MM.1S (cell line): ENCODE measurements around the gene CISTR.
A peak's percentile ranks its signal among the peaks of the same experiment; 100 is the strongest.

Experiments
- DNase-seq: peaks from one replicate; pipeline ENCODE4 v3.0.0-alpha.2; 2015
- H2AFZ ChIP-seq: fragments of 300-600 bp; sonication (generic); 2 replicates; pipeline ENCODE4 v1.6.0; 2016; ENCODE audit warnings: antibody characterized with exemption, low read length
- H3F3A ChIP-seq: fragments of 300-600 bp; sonication (generic); 2 replicates; pipeline ENCODE4 v1.6.1; 2016; ENCODE audit warnings: mild to moderate bottlenecking, antibody characterized with exemption, low read length, moderate library complexity, mixed read lengths; ENCODE audit not compliant: insufficient read depth
- H3K27ac ChIP-seq: fragments of 300-600 bp; sonication (generic); 2 replicates; pipeline ENCODE4 v1.5.1; 2016; ENCODE audit warnings: mild to moderate bottlenecking, low read length
- H3K27me3 ChIP-seq: fragments of 300-600 bp; sonication (generic); replicated peaks from 2 replicates; pipeline ENCODE4 v1.6.0; 2016; ENCODE audit warnings: low read length; ENCODE audit not compliant: insufficient read depth
- H3K36me3 ChIP-seq: fragments of 300-600 bp; sonication (generic); replicated peaks from 2 replicates; pipeline ENCODE4 v1.6.1; 2016; ENCODE audit warnings: mild to moderate bottlenecking, low read length, mixed read lengths; ENCODE audit not compliant: insufficient read depth
- H3K4me1 ChIP-seq: fragments of 300-600 bp; sonication (generic); 2 replicates; pipeline ENCODE4 v1.6.1; 2016; ENCODE audit warnings: low read length, mixed read lengths
- H3K4me2 ChIP-seq: fragments of 300-600 bp; sonication (generic); 2 replicates; pipeline ENCODE4 v1.6.0; 2016; ENCODE audit warnings: low read depth, low read length
- H3K4me3 ChIP-seq: fragments of 300-600 bp; sonication (generic); 2 replicates; pipeline ENCODE4 v1.5.1; 2016; ENCODE audit warnings: low read length, mixed read lengths
- H3K79me2 ChIP-seq: fragments of 300-600 bp; sonication (generic); 2 replicates; pipeline ENCODE4 v1.6.1; 2016; ENCODE audit warnings: mixed run types, low read length, mixed read lengths
- H3K9ac ChIP-seq: fragments of 300-600 bp; sonication (generic); 2 replicates; pipeline ENCODE4 v1.6.1; 2016; ENCODE audit warnings: low read length, mixed read lengths
- H3K9me2 ChIP-seq: fragments of 300-600 bp; sonication (generic); replicated peaks from 2 replicates; pipeline ENCODE4 v1.6.1; 2016; ENCODE audit warnings: mild to moderate bottlenecking, low read length, mixed read lengths; ENCODE audit not compliant: insufficient read depth
- H3K9me3 ChIP-seq: fragments of 300-600 bp; sonication (generic); replicated peaks from 2 replicates; pipeline ENCODE4 v1.6.1; 2016; ENCODE audit warnings: mild to moderate bottlenecking, low read length, mixed read lengths; ENCODE audit not compliant: insufficient read depth
- H4K20me1 ChIP-seq: fragments of 300-600 bp; sonication (generic); 2 replicates; pipeline ENCODE4 v1.6.1; 2016; ENCODE audit warnings: mild to moderate bottlenecking, low read length, moderate library complexity, mixed read lengths; ENCODE audit not compliant: insufficient read depth
- CTCF ChIP-seq: fragments of 300-600 bp; sonication (generic); IDR thresholded peaks from 2 replicates; pipeline ENCODE4 v1.5.1; 2016; ENCODE audit warnings: antibody characterized with exemption, low read length, mixed read lengths
- EZH2 ChIP-seq: fragments of 300-600 bp; sonication (generic); optimal IDR thresholded peaks from 2 replicates; pipeline ENCODE3; 2017; ENCODE audit warnings: low read depth, mild to moderate bottlenecking, antibody characterized with exemption, low read length, mixed read lengths
- EZH2phosphoT487 ChIP-seq: fragments of 300-600 bp; sonication (generic); IDR thresholded peaks from 2 replicates; pipeline ENCODE4 v1.6.1; 2018; ENCODE audit warnings: antibody characterized with exemption, low read length

CISTR gene

GRCh38 chr12:53698948-53699677, 52.7 kb downstream of the CISTR start:
- H3K27me3 ChIP-seq: peaks cover 93% of the 10 kb centered on the region
- no peaks in the 10 kb centered on the region for H3K36me3 ChIP-seq
- H3K27ac ChIP-seq: no peak overlapping the region

GRCh38 chr12:53696655-53697331, 55.0 kb downstream of the CISTR start:
- DNase-seq: no peak
- no peaks in the 10 kb centered on the region for H3K79me2 ChIP-seq
- TF ChIP-seq EZH2 (no peak), CTCF (no peak), EZH2phosphoT487 (no peak)
- no peaks in the 10 kb centered on the region for H3K36me3 ChIP-seq
- no peak overlapping the region for H3K27ac ChIP-seq
- H3K9me2 ChIP-seq: no peaks in the 10 kb centered on the region
- no peak overlapping the region for H3K9ac ChIP-seq
- H3F3A ChIP-seq: no peaks in the 10 kb centered on the region
- H3K4me2 ChIP-seq: peak overlapping the region; percentile 15; the same call in 1 of the 2 replicates
- H3K27me3 ChIP-seq: peaks cover 80% of the 10 kb centered on the region
- H4K20me1 ChIP-seq: no peaks in the 10 kb centered on the region
- 0 out of 2 replicates have a peak overlapping the region, but pooled peaks have one; percentile 15 for H3K4me3 ChIP-seq
- no peak overlapping the region for H2AFZ ChIP-seq
- no peaks in the 10 kb centered on the region for H3K9me3 ChIP-seq
- H3K4me1 ChIP-seq: no peaks in the 10 kb centered on the region

More at GRCh38 chr12:53698948-53699677, 52.7 kb downstream of the CISTR start:
- H3K9ac ChIP-seq: no peak overlapping the region
- H3K4me1 ChIP-seq: no peaks in the 10 kb centered on the region
- no peaks in the 10 kb centered on the region for H3K79me2 ChIP-seq
- no peaks in the 10 kb centered on the region for H3K9me3 ChIP-seq
- TF ChIP-seq EZH2: no peak
- no peak for TF ChIP-seq EZH2phosphoT487
- no peak for TF ChIP-seq CTCF
- DNase-seq: no peak
- no peaks in the 10 kb centered on the region for H3F3A ChIP-seq
- H4K20me1 ChIP-seq: no peaks in the 10 kb centered on the region
- H3K4me2 ChIP-seq: no peak overlapping the region
- no peak overlapping the region for H2AFZ ChIP-seq
- H3K9me2 ChIP-seq: no peaks in the 10 kb centered on the region
- no peak overlapping the region for H3K4me3 ChIP-seq
